ENCODE results near the gene EFHC1. TPM values are rescaled to one million over a fixed set of nuclear protein-coding genes. Genes with fewer than 3 reads are reported as not detected.

EFHC1 gene
- total RNA-seq, 1 experiment from 2014 or later = 18.1 TPM

GRCh38 chr6:52392944-52393343 is 27.2 kb upstream of the EFHC1 start:
- Mint-ChIP-seq H3K4me1 (ENCODE audit: low read depth, unreplicated experiment) (peaks cover 51% of the 10 kb centered on the region), H3K9me3 (ENCODE audit: low read depth, unreplicated experiment) (no peaks in the 10 kb centered on the region), H3K4me3 (ENCODE audit: low read depth, unreplicated experiment) (no peak overlapping the region), H3K36me3 (ENCODE audit: insufficient read depth, unreplicated experiment) (peaks cover 16% of the 10 kb centered on the region), H3K27me3 (ENCODE audit: unreplicated experiment) (no peaks in the 10 kb centered on the region), H3K27ac (ENCODE audit: unreplicated experiment) (no peak overlapping the region)
- TF ChIP-seq CTCF (IDR thresholded peaks at IDR 0.05; ENCODE audit: unreplicated experiment) = no peak
- BruUV-seq (replicated peaks) = no TSS peak
- CTCF ChIA-PET = no interaction called here
- intact Hi-C loops (cut with micrococcal nuclease; ENCODE audit: unreplicated experiment) = no loop called here
- no peak for DNase-seq

- Mint-ChIP-seq H3K9me3 (ENCODE audit: low read depth, unreplicated experiment) (no peaks in the 10 kb centered on the region), H3K27ac (ENCODE audit: unreplicated experiment) (no peak overlapping the region), H3K27me3 (ENCODE audit: unreplicated experiment) (no peaks in the 10 kb centered on the region), H3K4me3 (ENCODE audit: low read depth, unreplicated experiment) (no peak overlapping the region), H3K4me1 (ENCODE audit: low read depth, unreplicated experiment) (peaks cover 48% of the 10 kb centered on the region), H3K36me3 (ENCODE audit: insufficient read depth, unreplicated experiment) (peaks cover 16% of the 10 kb centered on the region)
- TF ChIP-seq CTCF (IDR thresholded peaks at IDR 0.05; ENCODE audit: unreplicated experiment) = no peak
- no peak for DNase-seq
- CTCF ChIA-PET = no interaction called here
- no TSS peak for BruUV-seq (replicated peaks)
- intact Hi-C loops (cut with micrococcal nuclease; ENCODE audit: unreplicated experiment) = no loop called here
Measured at GRCh38 chr6:52393780-52394179, 26.4 kb upstream of the EFHC1 start.

GRCh38 chr6:52394251-52394666 is 25.9 kb upstream of the EFHC1 start:
- Mint-ChIP-seq H3K4me3 (ENCODE audit: low read depth, unreplicated experiment) (no peak overlapping the region), H3K9me3 (ENCODE audit: low read depth, unreplicated experiment) (no peaks in the 10 kb centered on the region), H3K36me3 (ENCODE audit: insufficient read depth, unreplicated experiment) (peaks cover 12% of the 10 kb centered on the region), H3K4me1 (ENCODE audit: low read depth, unreplicated experiment) (peaks cover 45% of the 10 kb centered on the region), H3K27me3 (ENCODE audit: unreplicated experiment) (no peaks in the 10 kb centered on the region), H3K27ac (ENCODE audit: unreplicated experiment) (no peak overlapping the region)
- no peak for TF ChIP-seq CTCF (IDR thresholded peaks at IDR 0.05; ENCODE audit: unreplicated experiment)
- no peak for DNase-seq
- CTCF ChIA-PET = interaction anchor here (0.7 kb wide), 1 partner anchor 16 kb away, joined by 4 read pairs; no protein-coding TSS in a partner anchor
- intact Hi-C loops (cut with micrococcal nuclease; ENCODE audit: unreplicated experiment) = no loop called here
- BruUV-seq (replicated peaks) = no TSS peak

GRCh38 chr6:52395969-52396368 is 24.2 kb upstream of the EFHC1 start:
- no peak overlapping the region for H3K4me3 Mint-ChIP-seq (ENCODE audit: low read depth, unreplicated experiment)
- CTCF ChIA-PET = no interaction called here
- DNase-seq = no peak
- H3K36me3 Mint-ChIP-seq (ENCODE audit: insufficient read depth, unreplicated experiment) = no peaks in the 10 kb centered on the region
- TF ChIP-seq CTCF (IDR thresholded peaks at IDR 0.05; ENCODE audit: unreplicated experiment) = no peak
- H3K27me3 Mint-ChIP-seq (ENCODE audit: unreplicated experiment) = no peaks in the 10 kb centered on the region
- no peaks in the 10 kb centered on the region for H3K9me3 Mint-ChIP-seq (ENCODE audit: low read depth, unreplicated experiment)
- no TSS peak for BruUV-seq (replicated peaks)
- peaks cover 39% of the 10 kb centered on the region for H3K4me1 Mint-ChIP-seq (ENCODE audit: low read depth, unreplicated experiment)
- H3K27ac Mint-ChIP-seq (ENCODE audit: unreplicated experiment) = no peak overlapping the region
- intact Hi-C loops (cut with micrococcal nuclease; ENCODE audit: unreplicated experiment) = no loop called here
